Neural crest cell (in vitro differentiated cells): ENCODE measurements around the gene FBXO47. TPM values are rescaled to one million over a fixed set of nuclear protein-coding genes. Genes with fewer than 3 reads are reported as not detected.
"Not testable (repeated sequence)": the region's sequence is repeated elsewhere in the genome, so short reads cannot be mapped to it uniquely, and the experiment has no call there.

Experiments used
- DNase-seq: peaks from one replicate; pipeline ENCODE4 v3.0.0; 2021; ENCODE audit warnings: low read depth, mixed read lengths, low spot score
- H3K27ac Mint-ChIP-seq: one replicate; pipeline ENCODE4 v1.8.0; 2021; ENCODE audit warnings: mild to moderate bottlenecking, mixed read lengths; ENCODE audit not compliant: unreplicated experiment
- H3K27me3 Mint-ChIP-seq: 2 replicates; pipeline ENCODE4 v1.8.0; 2021; ENCODE audit warnings: low read depth, mild to moderate bottlenecking, mixed read lengths
- H3K36me3 Mint-ChIP-seq: 2 replicates; pipeline ENCODE4 v1.8.0; 2021; ENCODE audit warnings: low read depth, mild to moderate bottlenecking, mixed read lengths
- H3K4me1 Mint-ChIP-seq: 2 replicates; pipeline ENCODE4 v1.8.0; 2021; ENCODE audit warnings: mixed read lengths
- H3K4me3 Mint-ChIP-seq: one replicate; pipeline ENCODE4 v1.8.0; 2021; ENCODE audit warnings: mild to moderate bottlenecking, mixed read lengths
- H3K9me3 Mint-ChIP-seq: 2 replicates; pipeline ENCODE4 v1.8.0; 2021; ENCODE audit warnings: mixed read lengths
- CTCF ChIP-seq: fragments of 200-600 bp; sonication (generic); conservative IDR thresholded peaks from 2 replicates; pipeline ENCODE4 v1.5.0; 2021; ENCODE audit warnings: antibody characterized with exemption, mild to moderate bottlenecking
- total RNA-seq: library from RNA; stranded (reverse); gene quantifications from 2 replicates; pipeline ENCODE4 v1.2.1, GENCODE V29; 2021

The FBXO47 gene
- total RNA-seq, 1 donor from 2014 or later, result not detected

GRCh38 chr17:38958326-38958725 lies 8.9 kb downstream of the FBXO47 start:
- no peak for TF ChIP-seq CTCF
- no peak overlapping the region for H3K27ac Mint-ChIP-seq
- no peak for DNase-seq
- no peaks in the 10 kb centered on the region for H3K9me3 Mint-ChIP-seq
- no peak overlapping the region for H3K4me3 Mint-ChIP-seq
- no peaks in the 10 kb centered on the region for H3K4me1 Mint-ChIP-seq
- no peaks in the 10 kb centered on the region for H3K36me3 Mint-ChIP-seq
- no peaks in the 10 kb centered on the region for H3K27me3 Mint-ChIP-seq

- not testable (repeated sequence) for H3K27ac Mint-ChIP-seq, DNase-seq, H3K27me3 Mint-ChIP-seq, H3K4me3 Mint-ChIP-seq, H3K4me1 Mint-ChIP-seq, H3K9me3 Mint-ChIP-seq, H3K36me3 Mint-ChIP-seq
These were observed 13.4 kb downstream of the FBXO47 start for GRCh38 chr17:38953800-38954199.

GRCh38 chr17:38947189-38947588 lies 20.0 kb downstream of the FBXO47 start:
- Mint-ChIP-seq H3K27ac (no peak overlapping the region), H3K9me3 (no peaks in the 10 kb centered on the region), H3K4me1 (no peaks in the 10 kb centered on the region), H3K27me3 (peaks cover 6% of the 10 kb centered on the region), H3K4me3 (no peak overlapping the region), H3K36me3 (no peaks in the 10 kb centered on the region)
- DNase-seq, result no peak
- no peak for TF ChIP-seq CTCF

GRCh38 chr17:38943607-38944006 lies 23.6 kb downstream of the FBXO47 start:
- no peaks in the 10 kb centered on the region for H3K4me1 Mint-ChIP-seq
- no peak for DNase-seq

GRCh38 chr17:38942696-38943334 lies 24.4 kb downstream of the FBXO47 start:
- no peaks in the 10 kb centered on the region for H3K27me3 Mint-ChIP-seq
- H3K4me1 Mint-ChIP-seq, result no peaks in the 10 kb centered on the region
- H3K36me3 Mint-ChIP-seq, result no peaks in the 10 kb centered on the region
- H3K27ac Mint-ChIP-seq, result no peak overlapping the region
- no peak overlapping the region for H3K4me3 Mint-ChIP-seq
- no peak for TF ChIP-seq CTCF
- H3K9me3 Mint-ChIP-seq, result no peaks in the 10 kb centered on the region
- DNase-seq, result no peak

More at GRCh38 chr17:38943607-38944006, 23.6 kb downstream of the FBXO47 start:
- H3K9me3 Mint-ChIP-seq, result no peaks in the 10 kb centered on the region
- no peak overlapping the region for H3K27ac Mint-ChIP-seq
- no peak for TF ChIP-seq CTCF
- no peaks in the 10 kb centered on the region for H3K36me3 Mint-ChIP-seq
- H3K4me3 Mint-ChIP-seq, result no peak overlapping the region
- H3K27me3 Mint-ChIP-seq, result peaks cover 3% of the 10 kb centered on the region

- Mint-ChIP-seq H3K36me3 (no peaks in the 10 kb centered on the region), H3K27me3 (peaks cover 12% of the 10 kb centered on the region), H3K27ac (peak overlapping the region; percentile 54), H3K9me3 (no peaks in the 10 kb centered on the region), H3K4me3 (no peak overlapping the region), H3K4me1 (no peaks in the 10 kb centered on the region)
- no peak for DNase-seq
- TF ChIP-seq CTCF, result no peak
These were observed 26.8 kb downstream of the FBXO47 start for GRCh38 chr17:38940404-38940803.
